Measurements from ENCODE around the gene BCAN. TPM values are rescaled to one million over a fixed set of nuclear protein-coding genes. Genes with fewer than 3 reads are reported as not detected.
A peak's percentile ranks its signal among the peaks of the same experiment; 100 is the strongest.
"Not testable (repeated sequence)": the region's sequence is repeated elsewhere in the genome, so short reads cannot be mapped to it uniquely, and the experiment has no call there.

The BCAN gene
- total RNA-seq, 6 experiments from 2014 or later, result not detected

DNA sequence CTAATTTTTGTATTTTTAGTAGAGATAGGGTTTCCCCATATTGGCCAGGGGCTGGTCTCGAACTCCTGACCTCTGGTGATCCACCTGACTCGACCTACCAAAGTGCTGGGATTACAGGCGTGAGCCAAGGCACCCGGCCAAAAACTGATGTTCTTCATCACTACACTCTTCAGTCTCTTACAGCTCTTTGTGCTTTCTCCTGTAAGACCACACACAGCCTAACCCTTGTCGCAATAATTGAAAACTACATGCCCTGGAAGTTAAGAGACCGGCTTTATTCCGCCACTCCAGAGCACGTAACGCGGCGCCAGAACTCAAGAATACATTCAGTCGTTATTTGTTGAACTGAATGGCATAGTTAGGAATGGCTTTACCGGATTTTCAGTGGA, 41.2 kb upstream of the BCAN start:
- DNase-seq, result no peak
- Mint-ChIP-seq H3K4me3 (peak overlapping the region; percentile 98), H3K4me1 (ENCODE audit: low read depth) (peaks cover 28% of the 10 kb centered on the region), H3K9me3 (no peaks in the 10 kb centered on the region), H3K27me3 (ENCODE audit: insufficient read depth) (peaks cover 3% of the 10 kb centered on the region), H3K36me3 (ENCODE audit: low read depth) (peaks cover 2% of the 10 kb centered on the region; the same call in 1 of the 2 replicates), H3K27ac (peak overlapping the region; percentile 97)
- TF ChIP-seq, protein P1, sequence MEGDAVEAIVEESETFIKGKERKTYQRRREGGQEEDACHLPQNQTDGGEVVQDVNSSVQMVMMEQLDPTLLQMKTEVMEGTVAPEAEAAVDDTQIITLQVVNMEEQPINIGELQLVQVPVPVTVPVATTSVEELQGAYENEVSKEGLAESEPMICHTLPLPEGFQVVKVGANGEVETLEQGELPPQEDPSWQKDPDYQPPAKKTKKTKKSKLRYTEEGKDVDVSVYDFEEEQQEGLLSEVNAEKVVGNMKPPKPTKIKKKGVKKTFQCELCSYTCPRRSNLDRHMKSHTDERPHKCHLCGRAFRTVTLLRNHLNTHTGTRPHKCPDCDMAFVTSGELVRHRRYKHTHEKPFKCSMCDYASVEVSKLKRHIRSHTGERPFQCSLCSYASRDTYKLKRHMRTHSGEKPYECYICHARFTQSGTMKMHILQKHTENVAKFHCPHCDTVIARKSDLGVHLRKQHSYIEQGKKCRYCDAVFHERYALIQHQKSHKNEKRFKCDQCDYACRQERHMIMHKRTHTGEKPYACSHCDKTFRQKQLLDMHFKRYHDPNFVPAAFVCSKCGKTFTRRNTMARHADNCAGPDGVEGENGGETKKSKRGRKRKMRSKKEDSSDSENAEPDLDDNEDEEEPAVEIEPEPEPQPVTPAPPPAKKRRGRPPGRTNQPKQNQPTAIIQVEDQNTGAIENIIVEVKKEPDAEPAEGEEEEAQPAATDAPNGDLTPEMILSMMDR (IDR thresholded peaks at IDR 0.05), result no peak

DNA sequence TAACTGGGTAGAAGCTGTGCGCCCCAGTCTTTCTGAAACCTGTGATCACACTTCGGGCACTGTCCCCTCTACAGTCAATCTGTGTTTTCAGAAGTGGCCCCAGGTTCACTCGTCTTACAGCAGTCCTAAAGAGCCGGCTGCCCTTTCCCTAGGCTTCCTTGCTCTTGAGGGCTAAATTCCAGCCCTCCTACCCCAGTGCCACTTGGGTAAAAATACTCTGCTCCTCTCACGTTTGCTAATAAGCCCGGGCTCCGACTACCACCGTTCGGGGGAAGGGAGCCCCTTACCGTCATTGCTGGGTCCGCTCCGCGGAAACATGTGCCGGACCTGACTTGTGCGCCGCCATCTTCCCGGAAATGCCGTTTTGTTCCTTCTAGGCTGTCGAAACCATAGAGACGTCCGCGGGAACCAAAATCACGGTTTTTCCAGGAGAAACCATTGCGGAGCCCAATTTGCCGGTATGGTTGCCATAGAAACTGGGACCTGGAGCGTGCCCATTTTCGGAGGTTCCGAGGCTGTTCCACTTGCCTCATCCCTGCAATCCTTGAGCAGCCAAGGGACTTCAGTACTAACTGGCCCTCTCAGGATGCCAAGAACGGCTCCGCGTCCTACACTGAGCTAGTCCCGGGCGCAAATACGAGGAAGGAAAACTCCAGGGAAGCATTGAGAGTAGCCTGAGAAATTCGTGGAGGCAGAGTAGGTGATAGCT, 40.6 kb upstream of the BCAN start, which contains the start of gene GPATCH4:
GPATCH4 (minus strand) TSS at position 358 of the 709 bp plus-strand sequence.
- H3K4me3 Mint-ChIP-seq, result peak within 1 kb of the TSS; percentile 98
- peaks cover 3% of the 10 kb centered on the region for H3K27me3 Mint-ChIP-seq (ENCODE audit: insufficient read depth)
- H3K4me1 Mint-ChIP-seq (ENCODE audit: low read depth), result peaks cover 28% of the 10 kb centered on the region
- TF ChIP-seq, protein P1 (IDR thresholded peaks at IDR 0.05), result no peak
- no peaks in the 10 kb centered on the region for H3K9me3 Mint-ChIP-seq
- H3K27ac Mint-ChIP-seq, result peak within 1 kb of the TSS; percentile 97
- DNase-seq, result peak; percentile 96
- H3K36me3 Mint-ChIP-seq (ENCODE audit: low read depth), result no peaks in the 10 kb centered on the region; the same call in 1 of the 2 replicates

DNA sequence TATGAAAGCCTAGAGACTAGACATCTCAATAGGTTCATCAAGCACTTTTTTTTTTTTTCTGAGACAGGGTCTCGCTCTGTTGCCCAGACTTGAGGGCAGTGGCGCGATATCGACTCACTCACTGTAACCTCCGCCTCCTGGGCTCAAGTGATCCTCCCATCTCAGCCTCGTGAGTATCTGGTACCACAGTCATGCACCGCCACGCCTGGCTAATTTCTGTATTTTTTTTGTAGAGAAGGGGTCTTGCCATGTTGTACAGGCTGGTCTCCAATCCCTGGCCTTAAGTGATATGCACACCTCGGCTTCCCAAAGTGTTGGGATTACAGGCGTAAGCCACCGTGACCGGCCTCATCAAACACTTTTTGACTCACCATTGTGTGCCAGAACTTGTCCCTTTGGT, 40.0 kb upstream of the BCAN start:
- no peak for DNase-seq
- TF ChIP-seq, protein P1 (IDR thresholded peaks at IDR 0.05), result no peak
- Mint-ChIP-seq H3K9me3 (no peaks in the 10 kb centered on the region), H3K36me3 (ENCODE audit: low read depth) (no peaks in the 10 kb centered on the region; the same call in 1 of the 2 replicates), H3K4me1 (ENCODE audit: low read depth) (peaks cover 28% of the 10 kb centered on the region), H3K27me3 (ENCODE audit: insufficient read depth) (peaks cover 3% of the 10 kb centered on the region), H3K27ac (peak overlapping the region; percentile 97), H3K4me3 (peak overlapping the region; percentile 98)

DNA sequence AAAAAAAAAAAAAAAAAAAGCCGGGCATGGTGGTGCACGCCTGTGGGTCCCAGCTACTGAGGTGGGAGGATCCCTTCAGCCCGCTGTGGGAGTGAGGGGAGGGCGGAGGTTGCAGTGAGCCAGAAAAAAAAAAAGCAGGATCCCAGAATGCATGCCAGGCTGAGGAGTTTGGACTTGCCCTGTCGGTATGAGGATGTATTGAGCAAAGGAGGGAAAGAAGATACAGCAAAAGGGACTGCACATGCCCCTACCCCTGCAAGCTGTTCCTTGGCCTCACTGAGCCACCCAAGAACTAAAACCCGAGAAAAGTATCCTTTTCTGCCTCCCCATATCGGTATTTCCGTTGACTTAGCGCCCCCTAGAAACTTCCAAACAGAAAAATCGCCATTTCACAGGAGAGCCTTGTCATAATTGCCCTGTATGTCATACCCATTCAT, 39.3 kb upstream of the BCAN start:
- TF ChIP-seq, protein P1 (IDR thresholded peaks at IDR 0.05), result peak; percentile 60
- peak overlapping the region; percentile 42; the same call in 1 of the 2 replicates for H3K4me3 Mint-ChIP-seq
- no peak for DNase-seq
- H3K4me1 Mint-ChIP-seq (ENCODE audit: low read depth), result peaks cover 28% of the 10 kb centered on the region
- H3K36me3 Mint-ChIP-seq (ENCODE audit: low read depth), result no peaks in the 10 kb centered on the region; the same call in 1 of the 2 replicates
- peaks cover 3% of the 10 kb centered on the region; the same call in 1 of the 2 replicates for H3K27me3 Mint-ChIP-seq (ENCODE audit: insufficient read depth)
- no peak overlapping the region for H3K27ac Mint-ChIP-seq
- H3K9me3 Mint-ChIP-seq, result no peaks in the 10 kb centered on the region

DNA sequence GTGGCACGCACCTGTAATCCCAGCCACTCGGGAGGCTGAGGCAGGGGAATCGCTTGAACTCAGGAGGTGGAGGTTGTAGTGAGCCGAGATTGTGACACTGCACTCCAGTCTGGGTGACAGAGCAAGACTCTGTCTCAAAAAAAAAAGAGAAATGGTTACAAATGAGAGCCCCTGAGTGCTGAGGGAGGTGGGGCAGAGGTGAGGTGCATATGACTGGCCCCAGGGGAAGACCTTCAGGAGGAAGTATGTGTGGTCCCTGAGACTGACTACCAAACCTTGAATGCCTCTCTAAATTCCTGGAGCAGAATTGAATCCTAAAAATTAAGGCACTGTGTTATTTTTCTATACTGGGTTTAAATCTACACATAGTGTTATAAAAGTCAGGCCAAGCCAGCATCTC, 34.6 kb upstream of the BCAN start:
- not testable (repeated sequence) for H3K36me3 Mint-ChIP-seq (ENCODE audit: low read depth); H3K27ac Mint-ChIP-seq; DNase-seq; H3K27me3 Mint-ChIP-seq (ENCODE audit: insufficient read depth); H3K4me3 Mint-ChIP-seq; H3K9me3 Mint-ChIP-seq
- peaks cover 20% of the 10 kb centered on the region for H3K4me1 Mint-ChIP-seq (ENCODE audit: low read depth)

DNA sequence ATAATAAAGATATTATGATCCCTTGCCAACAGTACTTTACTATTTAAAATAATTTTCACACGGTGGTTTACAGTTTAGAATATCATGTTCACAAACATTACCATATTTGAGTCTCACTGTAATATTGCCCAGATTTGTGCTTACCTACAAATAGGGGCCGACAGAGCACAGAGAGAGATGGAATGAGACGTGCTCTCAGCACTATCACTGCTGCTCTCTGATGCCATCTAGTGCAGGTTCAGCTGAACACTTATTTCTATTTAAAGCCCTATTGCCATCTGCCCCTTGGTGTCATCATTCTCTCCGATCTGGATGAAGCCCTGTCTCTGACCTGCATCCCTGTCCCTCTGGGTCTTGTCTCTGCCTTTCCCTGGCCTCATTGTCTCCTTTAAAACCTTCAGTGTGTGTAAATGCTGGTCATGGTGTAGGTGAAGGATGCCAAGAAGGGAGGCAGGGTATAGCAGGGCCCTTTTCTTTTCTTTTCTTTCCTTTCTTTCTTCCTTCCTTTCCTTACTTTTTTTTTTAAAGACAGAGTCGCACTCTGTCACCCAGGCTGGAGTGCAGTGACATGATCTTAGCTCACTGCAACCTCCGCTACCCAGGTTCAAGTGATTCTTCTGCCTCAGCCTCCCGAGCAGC, 33.8 kb upstream of the BCAN start:
- H3K4me3 Mint-ChIP-seq, result no peak overlapping the region
- H3K27ac Mint-ChIP-seq, result no peak overlapping the region
- TF ChIP-seq, protein P1 (IDR thresholded peaks at IDR 0.05), result peak; percentile 80
- H3K27me3 Mint-ChIP-seq (ENCODE audit: insufficient read depth), result peaks cover 17% of the 10 kb centered on the region
- H3K4me1 Mint-ChIP-seq (ENCODE audit: low read depth), result peaks cover 12% of the 10 kb centered on the region
- H3K9me3 Mint-ChIP-seq, result no peaks in the 10 kb centered on the region
- peak; percentile 70 for DNase-seq
- no peaks in the 10 kb centered on the region for H3K36me3 Mint-ChIP-seq (ENCODE audit: low read depth)
